GM12864 (cell line): ENCODE measurements around the gene ZNF600.
"Not testable (repeated sequence)": the region's sequence is repeated elsewhere in the genome, so short reads cannot be mapped to it uniquely, and the experiment has no call there.

Experiments used
- DNase-seq: peaks from one replicate; pipeline ENCODE4 v3.0.0-alpha.2; 2011; ENCODE audit warnings: low read depth
- H3K4me3 ChIP-seq: 2 replicates; pipeline ENCODE4 v1.5.1; 2011; ENCODE audit warnings: mild to moderate bottlenecking, low read depth, low read length, control low read depth
- TF ChIP-seq, protein P1 (sequence below): IDR thresholded peaks from 2 replicates; pipeline ENCODE4 v1.5.1; 2011; ENCODE audit warnings: low read depth, mild to moderate bottlenecking, moderate library complexity, low read length, control low read depth, inconsistent platforms; ENCODE audit errors: missing control alignments

The ZNF600 gene

DNA sequence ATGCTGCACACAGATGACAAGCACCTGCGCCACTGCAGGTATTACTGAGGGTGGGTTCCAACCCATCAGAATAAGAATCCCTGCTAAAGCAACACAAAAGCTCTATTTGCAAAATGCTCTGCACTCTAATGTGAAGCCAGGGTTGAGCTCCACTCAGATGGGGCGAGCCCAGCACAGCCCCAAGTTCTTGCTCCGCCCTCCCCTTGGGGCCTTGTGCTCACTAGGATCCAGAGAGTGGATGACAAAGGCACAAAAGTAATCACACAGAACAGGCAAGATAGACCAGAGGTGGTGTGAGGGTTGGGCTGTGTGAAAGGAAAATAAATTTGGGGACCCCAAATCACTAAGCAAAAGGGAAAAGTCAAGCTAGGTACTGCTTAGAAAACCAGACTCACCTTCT is 43.5 kb downstream of the ZNF600 start:
- H3K4me3 ChIP-seq, result no peak overlapping the region
- DNase-seq, result no peak
- TF ChIP-seq, protein P1, sequence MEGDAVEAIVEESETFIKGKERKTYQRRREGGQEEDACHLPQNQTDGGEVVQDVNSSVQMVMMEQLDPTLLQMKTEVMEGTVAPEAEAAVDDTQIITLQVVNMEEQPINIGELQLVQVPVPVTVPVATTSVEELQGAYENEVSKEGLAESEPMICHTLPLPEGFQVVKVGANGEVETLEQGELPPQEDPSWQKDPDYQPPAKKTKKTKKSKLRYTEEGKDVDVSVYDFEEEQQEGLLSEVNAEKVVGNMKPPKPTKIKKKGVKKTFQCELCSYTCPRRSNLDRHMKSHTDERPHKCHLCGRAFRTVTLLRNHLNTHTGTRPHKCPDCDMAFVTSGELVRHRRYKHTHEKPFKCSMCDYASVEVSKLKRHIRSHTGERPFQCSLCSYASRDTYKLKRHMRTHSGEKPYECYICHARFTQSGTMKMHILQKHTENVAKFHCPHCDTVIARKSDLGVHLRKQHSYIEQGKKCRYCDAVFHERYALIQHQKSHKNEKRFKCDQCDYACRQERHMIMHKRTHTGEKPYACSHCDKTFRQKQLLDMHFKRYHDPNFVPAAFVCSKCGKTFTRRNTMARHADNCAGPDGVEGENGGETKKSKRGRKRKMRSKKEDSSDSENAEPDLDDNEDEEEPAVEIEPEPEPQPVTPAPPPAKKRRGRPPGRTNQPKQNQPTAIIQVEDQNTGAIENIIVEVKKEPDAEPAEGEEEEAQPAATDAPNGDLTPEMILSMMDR, result no peak

DNA sequence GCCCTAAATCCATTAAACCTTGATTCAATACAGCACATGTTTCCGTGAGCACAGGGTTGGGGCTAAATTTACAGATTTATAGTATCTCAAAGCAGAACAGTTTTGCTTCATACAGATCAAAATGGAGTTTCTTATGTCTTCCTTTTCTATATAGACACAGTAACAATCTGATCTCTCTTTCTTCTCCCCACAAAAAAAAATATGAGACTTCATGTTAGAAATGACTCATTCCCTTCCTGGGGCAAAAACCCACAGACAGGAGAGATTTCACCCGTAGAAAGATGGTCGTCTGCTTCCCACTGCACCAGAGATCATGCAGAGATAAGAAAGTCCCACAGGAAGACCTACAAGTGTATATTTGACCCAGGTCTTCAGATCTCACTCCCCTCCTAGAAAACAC is 44.1 kb downstream of the ZNF600 start:
- no peak for DNase-seq
- H3K4me3 ChIP-seq, result no peak overlapping the region
- TF ChIP-seq, protein P1, result no peak

DNA sequence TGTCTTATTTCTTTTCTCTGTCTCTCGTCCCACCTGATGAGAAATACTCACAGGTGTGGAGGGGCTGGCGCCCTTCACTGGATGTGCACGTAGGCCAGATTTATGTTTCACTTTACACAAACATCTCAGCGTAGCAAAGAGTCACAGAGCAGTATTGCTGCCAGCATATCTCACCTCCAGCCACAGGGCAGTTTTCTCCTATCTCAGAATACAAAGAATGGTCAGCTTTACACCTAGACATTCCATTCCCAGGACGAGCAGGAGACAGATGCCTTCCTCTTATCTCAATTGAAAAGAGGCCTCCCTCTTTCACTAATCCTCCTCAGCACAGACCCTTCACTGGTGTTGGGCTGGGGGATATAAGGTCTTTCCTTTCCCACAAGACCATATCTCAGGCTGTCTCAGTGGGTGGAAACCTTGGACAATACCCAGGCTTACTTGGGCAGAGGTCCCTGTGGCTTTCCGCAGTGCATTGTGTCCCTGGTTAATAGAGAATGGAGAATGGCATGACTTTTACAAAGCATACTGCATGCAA is 44.6 kb downstream of the ZNF600 start:
- no peak overlapping the region for H3K4me3 ChIP-seq
- no peak for DNase-seq
- TF ChIP-seq, protein P1, result no peak

DNA sequence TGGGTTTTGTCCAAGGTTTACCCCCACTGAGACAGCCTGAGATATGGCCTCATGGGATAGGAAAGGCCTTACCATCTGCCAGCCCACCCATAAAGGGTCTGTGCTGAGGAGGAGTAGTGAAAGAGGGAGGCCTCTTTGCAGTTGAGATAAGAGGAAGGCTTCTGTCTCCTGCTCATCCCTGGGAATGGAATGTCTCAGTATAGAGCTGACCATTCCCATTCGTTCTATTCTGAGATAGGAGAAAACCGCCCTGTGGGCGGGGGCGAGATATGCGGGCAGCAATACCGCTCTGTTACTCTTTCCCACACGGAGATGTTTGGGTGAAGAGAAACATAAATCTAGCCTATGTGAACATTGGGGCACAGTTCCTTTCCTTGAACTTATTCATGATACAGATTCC is 45.2 kb downstream of the ZNF600 start:
- not testable (repeated sequence) for H3K4me3 ChIP-seq, DNase-seq

DNA sequence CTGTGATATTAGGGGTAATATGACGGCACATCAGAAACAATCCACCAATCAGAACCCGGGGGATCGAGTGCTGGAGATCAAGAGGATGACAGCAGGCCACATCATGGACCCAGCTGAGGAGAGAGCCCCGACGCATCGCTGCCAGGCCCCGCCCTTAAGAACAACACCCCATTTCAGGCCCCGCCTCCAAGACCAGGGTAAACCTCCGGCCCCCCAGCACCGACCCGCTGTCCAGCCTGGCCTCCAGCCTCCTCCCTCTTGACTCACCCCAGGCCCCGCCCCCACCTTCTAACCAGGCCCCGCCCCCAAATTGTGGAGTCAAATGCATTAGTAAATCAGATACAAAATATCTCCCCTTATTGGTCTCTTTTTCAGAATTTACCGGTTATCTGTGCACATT is 47.0 kb downstream of the ZNF600 start:
- H3K4me3 ChIP-seq, result no peak overlapping the region
- no peak for DNase-seq
- TF ChIP-seq, protein P1, result no peak

DNA sequence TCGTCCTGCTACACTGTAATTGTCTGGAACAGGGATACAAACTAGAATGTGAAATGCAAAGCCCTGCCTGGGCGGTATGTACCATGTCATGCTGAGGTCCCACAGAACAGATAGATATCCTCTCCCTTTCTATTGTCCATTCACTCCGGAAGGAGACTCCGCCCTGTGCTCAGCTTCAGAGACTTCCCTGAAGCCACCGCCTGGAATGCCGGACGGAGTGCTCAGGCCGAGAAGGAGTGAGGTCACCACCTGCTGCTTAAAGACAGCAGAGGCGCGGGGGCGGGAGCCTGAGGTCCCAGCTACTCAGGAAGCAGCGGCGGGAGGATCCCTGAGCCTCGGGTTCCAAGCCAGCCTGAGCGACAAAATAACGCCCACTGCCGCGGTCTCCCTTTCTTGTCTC is 50.9 kb downstream of the ZNF600 start:
- no peak for DNase-seq
- TF ChIP-seq, protein P1, result no peak
- no peak overlapping the region for H3K4me3 ChIP-seq

DNA sequence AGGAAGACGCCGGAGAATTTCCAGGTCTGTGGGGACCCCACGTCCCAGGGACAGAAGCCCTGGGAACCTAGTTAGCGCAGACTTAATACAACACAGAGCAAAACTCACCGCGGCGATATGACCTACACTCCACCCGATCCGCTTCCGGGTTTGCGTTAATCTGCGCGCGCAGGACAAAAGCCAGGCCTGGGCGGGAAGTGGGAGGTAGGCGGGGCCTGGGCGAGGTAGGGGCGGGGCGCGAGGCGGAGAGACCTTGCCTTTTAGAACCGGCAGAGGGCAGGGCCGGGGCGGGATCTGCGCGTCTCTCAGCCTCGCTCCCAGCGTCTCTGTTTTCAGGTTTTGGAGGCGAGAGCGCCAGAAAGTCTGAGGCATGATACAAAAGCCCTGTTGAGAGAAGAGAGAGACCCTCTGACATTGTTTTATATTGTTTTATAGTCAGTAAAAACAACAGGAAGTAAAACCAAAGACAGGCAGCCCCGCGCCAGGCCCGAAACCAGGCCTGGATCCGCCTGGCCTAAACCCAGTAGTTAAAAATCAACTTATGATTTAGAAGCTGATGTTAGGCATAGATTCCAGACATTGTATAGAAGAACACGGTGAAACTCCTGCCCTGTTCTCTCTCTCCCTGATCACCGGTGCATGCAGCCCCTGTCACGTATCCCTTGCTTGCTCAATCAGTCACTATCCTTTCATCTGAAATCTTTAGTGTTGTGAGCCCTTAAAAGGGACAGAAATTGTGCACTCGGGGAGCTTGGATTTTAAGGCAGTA is 51.5 kb downstream of the ZNF600 start, which contains the start of gene ZNF611:
Gene ZNF611 (minus strand): TSS at position 152 of the 769 bp plus-strand sequence. CDS start 19,150 bp downstream, outside the sequence.
- TF ChIP-seq, protein P1, result peak; percentile 55
- H3K4me3 ChIP-seq, result peak within 1 kb of the TSS; percentile 85
- peak; percentile 75 for DNase-seq
